ENCODE data around the gene ZNF396.

DNA sequence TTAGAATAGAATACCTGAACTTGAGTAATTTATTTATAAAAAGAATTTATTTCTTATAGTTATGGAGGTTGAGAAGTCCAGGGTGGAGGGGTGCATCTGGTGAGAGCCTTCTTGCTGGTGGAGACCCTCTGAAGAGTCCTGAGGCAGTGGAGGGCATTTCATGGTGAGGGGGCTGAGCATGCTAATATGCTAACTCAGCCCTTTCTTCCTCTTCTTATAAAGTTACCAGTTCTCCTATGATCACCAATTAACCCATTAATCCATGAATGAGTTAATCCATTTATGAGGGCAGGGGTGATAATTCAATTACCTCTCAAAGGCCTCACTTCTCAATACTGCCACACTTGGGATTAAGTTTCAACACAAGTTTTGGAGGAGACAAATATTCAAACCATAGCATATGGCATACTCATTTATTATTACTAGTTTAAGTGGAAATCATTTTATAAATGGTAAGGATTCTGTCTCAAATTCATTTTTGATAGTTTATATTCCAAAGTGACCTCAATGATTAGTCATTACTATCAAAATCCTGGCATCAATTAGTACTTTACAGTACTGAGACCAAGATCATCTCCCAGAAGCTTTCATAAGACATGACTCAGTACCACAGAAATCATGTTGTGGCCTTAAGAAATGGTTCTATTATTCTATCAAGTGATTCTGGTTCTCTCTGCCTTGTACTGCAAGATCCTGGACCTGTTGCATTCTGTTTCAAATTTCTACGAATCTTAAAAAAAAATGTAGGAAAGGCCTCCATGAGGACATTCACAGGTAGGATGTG is 5.5 kb downstream of the ZNF396 start:
- TF ChIP-seq, protein P1, sequence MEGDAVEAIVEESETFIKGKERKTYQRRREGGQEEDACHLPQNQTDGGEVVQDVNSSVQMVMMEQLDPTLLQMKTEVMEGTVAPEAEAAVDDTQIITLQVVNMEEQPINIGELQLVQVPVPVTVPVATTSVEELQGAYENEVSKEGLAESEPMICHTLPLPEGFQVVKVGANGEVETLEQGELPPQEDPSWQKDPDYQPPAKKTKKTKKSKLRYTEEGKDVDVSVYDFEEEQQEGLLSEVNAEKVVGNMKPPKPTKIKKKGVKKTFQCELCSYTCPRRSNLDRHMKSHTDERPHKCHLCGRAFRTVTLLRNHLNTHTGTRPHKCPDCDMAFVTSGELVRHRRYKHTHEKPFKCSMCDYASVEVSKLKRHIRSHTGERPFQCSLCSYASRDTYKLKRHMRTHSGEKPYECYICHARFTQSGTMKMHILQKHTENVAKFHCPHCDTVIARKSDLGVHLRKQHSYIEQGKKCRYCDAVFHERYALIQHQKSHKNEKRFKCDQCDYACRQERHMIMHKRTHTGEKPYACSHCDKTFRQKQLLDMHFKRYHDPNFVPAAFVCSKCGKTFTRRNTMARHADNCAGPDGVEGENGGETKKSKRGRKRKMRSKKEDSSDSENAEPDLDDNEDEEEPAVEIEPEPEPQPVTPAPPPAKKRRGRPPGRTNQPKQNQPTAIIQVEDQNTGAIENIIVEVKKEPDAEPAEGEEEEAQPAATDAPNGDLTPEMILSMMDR (IDR thresholded peaks at IDR 0.05; ENCODE audit: insufficient read depth, low read length), result no peak
- TF ChIP-seq, protein P2, sequence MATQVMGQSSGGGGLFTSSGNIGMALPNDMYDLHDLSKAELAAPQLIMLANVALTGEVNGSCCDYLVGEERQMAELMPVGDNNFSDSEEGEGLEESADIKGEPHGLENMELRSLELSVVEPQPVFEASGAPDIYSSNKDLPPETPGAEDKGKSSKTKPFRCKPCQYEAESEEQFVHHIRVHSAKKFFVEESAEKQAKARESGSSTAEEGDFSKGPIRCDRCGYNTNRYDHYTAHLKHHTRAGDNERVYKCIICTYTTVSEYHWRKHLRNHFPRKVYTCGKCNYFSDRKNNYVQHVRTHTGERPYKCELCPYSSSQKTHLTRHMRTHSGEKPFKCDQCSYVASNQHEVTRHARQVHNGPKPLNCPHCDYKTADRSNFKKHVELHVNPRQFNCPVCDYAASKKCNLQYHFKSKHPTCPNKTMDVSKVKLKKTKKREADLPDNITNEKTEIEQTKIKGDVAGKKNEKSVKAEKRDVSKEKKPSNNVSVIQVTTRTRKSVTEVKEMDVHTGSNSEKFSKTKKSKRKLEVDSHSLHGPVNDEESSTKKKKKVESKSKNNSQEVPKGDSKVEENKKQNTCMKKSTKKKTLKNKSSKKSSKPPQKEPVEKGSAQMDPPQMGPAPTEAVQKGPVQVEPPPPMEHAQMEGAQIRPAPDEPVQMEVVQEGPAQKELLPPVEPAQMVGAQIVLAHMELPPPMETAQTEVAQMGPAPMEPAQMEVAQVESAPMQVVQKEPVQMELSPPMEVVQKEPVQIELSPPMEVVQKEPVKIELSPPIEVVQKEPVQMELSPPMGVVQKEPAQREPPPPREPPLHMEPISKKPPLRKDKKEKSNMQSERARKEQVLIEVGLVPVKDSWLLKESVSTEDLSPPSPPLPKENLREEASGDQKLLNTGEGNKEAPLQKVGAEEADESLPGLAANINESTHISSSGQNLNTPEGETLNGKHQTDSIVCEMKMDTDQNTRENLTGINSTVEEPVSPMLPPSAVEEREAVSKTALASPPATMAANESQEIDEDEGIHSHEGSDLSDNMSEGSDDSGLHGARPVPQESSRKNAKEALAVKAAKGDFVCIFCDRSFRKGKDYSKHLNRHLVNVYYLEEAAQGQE (IDR thresholded peaks at IDR 0.05; ENCODE audit: insufficient replicate concordance, low read depth), result no peak
- TF ChIP-seq POLR2AphosphoS5 (IDR thresholded peaks at IDR 0.05; ENCODE audit: low read depth) (no peak), GABPA (IDR thresholded peaks at IDR 0.05; ENCODE audit: low read depth) (no peak)
